Lung microvascular endothelial cell (primary cell): ENCODE measurements around the gene IFT57. TPM values are rescaled to one million over a fixed set of nuclear protein-coding genes. Genes with fewer than 3 reads are reported as not detected.

Source experiments
- DNase-seq, 2 donors: peaks; one replicate each; pipeline versions ENCODE4 v3.0.0 to v3.0.0-alpha.2; 2010; ENCODE audit warnings: low read depth in 2 of 2
- total RNA-seq: library from RNA; depleted of rRNA; stranded (reverse); fragments of >200 nt; gene quantifications from 2 replicates; pipeline ENCODE4 v1.2.1, GENCODE V29; 2014

IFT57 gene
- total RNA-seq, 1 donor from 2014 or later = 20.6 TPM

GRCh38 chr3:108218811-108219210 is 3.4 kb downstream of the IFT57 start:
- DNase-seq = peak; percentile 4 to 14

DNA sequence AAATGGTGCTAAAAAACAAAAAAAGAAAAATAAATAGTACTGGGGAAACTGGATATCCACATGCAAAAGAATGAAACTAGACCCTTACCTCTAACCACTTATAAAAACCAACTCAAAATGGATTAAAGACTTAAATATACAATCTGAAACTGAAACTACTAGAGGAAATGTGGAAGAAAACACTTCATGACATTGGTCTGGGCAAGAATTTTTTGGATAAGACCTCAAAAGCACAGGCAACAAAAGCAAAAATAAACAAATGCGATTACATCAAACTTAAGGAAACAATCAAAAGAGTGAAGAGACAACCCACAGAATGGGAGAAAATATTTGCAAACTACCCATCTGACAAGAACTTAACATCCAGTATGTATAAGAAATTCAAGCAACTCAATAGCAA is 6.4 kb downstream of the IFT57 start:
- DNase-seq = peak in 1 of 2 donors; percentile 10

- no peak for DNase-seq
Measured at GRCh38 chr3:108209579-108209978, 12.6 kb downstream of the IFT57 start.

- no peak for DNase-seq
Measured at GRCh38 chr3:108208831-108209230, 13.4 kb downstream of the IFT57 start.

DNA sequence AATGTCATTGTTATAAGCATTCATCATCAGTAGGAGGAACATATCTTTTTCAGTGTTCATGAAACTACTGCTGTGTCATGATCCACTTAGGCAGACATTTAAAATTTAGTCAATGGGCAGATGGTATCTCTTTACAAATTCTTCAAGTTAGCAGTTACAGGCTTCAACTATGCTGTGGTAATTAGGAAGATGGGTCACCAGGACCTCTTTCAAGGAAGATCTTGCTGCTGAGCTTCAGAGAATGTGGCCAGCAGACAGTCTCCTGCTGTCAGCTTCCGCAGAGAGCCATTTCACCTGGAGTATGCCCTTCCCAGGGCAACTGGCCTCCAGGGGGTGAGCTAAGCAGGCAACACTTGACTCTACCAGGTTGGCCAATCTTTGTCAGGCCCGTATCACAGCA is 19.4 kb downstream of the IFT57 start:
- no peak for DNase-seq

DNA sequence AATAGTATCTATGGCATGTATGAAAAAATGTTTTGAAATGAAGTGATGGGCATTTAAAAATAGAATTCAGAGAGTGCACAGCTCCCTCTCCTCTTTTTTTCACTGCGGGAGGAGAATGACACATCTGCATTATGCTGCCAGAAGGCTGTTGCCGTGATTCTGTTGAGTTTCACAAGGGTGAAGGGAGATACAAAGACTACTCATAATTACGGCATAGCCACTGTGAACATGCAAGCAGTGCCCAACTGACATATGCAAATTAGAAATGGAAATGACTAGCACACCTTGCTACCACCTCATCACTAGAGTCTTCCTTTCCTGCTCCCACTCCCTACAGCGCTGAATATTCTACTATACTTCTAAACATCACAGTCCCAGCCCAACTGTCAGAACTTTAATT is 20.1 kb downstream of the IFT57 start:
- DNase-seq = no peak

DNA sequence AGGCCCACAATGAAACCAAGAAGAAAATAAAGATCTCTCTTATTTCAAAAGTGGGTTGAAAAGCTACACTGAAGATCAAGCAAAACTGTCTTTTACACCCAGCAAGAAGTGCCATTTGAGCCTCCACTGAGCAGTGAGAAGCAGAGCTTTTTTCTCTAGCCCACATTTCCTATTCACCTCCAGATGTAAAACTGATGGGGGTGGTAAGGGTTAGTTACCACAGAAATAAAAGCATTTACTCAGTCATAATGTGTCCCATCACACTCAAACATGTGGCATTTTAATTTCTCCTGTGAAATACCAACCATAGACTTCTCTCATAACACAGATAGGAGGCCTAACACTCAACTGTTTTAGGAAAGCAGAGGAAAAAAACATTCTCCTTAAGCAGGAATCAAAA is 21.0 kb downstream of the IFT57 start:
- no peak for DNase-seq

GRCh38 chr3:108200578-108200977 is 21.6 kb downstream of the IFT57 start:
- DNase-seq = no peak

- no peak for DNase-seq
Measured at GRCh38 chr3:108200024-108200423, 22.2 kb downstream of the IFT57 start.

DNA sequence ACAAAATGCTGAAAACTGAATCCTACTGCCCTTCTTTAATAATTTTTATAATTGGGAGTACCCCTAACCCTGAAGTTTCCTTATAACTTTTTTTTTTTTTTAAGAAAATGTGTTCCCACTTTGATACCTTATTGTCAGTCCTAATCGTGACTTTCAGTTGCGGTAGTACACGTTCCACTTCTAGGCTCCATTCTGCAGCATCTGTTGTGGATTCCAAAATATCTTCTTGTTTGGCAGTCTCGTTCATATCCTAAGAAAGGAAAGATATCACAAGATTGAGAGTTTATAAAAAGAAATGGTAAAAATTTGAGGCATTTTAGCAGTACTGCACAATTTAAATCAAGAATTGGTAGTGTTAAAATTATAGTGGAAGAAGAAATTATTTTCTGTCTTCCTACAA is 30.8 kb downstream of the IFT57 start:
- no peak for DNase-seq

DNA sequence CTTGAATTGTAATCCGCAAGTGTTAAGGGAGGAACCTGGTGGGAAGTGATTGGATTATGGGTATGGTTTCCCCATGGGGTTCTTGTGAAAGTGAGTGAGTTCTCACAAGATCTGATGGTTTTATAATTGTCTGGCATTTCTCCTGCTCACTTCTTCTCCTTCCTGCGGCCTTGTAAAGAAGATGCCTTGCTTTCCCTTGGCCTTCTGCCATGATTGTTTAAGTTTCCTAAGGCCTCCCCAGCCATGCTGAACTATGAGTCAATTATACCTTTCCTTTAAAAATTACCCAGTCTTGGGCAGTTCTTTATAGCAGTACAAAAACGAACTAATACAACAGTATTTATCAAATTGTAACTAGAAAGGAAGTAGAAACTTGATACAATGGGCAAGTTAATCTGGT is 31.9 kb downstream of the IFT57 start:
- peak in 1 of 2 donors; percentile 71 for DNase-seq

DNA sequence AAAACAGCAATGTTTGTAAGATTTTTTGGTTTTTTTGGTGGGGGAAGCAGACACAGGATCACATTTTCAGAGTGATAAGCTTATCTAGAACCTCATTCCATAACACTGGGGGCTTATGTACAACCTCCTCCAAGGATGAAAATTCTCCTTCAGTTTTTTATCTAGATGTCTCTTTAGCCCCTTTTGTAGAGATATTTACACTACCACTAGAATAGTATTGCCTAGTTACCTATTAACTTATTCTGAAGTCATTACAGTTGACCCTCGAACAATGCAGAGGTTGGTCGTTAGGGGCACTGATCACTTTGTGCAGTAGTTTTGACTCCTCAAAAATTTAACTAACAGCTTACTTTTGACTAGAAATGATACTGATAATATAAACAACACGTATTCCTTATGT is 32.8 kb downstream of the IFT57 start:
- DNase-seq = no peak

GRCh38 chr3:108185536-108185935 is 36.7 kb downstream of the IFT57 start:
- DNase-seq = no peak

- DNase-seq = no peak
Measured at GRCh38 chr3:108184824-108185223, 37.4 kb downstream of the IFT57 start.

DNA sequence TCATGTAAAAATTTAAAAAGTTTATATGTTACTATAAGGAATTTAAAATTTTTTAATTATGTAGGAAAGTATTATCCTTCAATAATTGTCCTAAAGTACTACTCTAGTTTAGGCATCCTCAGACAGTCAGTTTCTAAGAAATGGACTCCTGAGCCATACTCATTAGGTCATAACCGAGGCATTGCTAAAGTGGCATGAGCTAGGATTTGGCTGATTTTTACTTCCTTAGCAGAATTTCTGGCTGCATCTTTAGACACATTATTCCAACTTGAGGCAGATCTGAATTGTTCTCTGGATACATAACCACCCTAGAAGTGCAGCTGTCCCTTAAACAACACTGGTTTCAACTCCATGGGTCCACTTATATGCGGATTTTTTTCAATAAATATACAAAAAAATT is 38.3 kb downstream of the IFT57 start:
- DNase-seq = no peak

GRCh38 chr3:108183181-108183580 is 39.0 kb downstream of the IFT57 start:
- no peak for DNase-seq

DNA sequence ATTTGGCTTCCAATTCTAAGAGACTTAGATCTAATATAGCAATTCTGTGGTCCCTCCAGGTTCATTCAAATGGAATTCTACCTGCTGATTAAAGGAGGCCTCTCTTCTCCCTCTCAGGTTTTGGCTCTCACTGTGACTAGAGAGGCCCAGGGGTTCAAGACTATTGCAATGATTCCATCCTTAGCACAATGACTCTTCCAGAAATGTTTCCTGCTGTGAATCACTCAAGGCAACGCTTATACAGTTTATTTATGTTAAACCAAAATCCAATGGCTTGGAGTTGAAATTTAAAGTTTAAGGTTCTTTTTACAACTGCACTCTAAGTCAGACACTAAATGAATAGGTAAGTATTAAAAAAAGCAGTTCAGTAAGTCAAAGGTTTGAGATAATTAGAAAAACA is 39.9 kb downstream of the IFT57 start:
- peak in 1 of 2 donors; percentile 42 for DNase-seq

GRCh38 chr3:108181172-108181571 is 41.1 kb downstream of the IFT57 start:
- no peak for DNase-seq

DNA sequence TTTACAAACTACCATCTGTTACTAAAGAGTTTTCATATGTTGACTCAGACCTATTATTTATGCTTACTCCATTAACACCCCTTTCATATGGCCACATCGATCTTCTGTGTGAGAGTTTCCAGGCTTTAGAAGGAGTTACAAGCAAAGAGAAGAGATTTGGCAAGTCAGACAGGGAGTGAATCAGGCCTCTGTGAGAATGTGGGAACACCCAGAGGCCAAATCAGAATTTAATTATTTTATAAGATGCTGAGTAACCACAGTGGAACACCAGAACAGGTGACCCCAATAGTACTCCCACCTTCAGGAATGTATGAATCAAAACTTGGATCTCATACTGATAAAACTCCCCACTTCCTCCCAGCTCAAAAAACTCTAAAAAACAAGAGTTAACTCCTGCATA is 42.0 kb downstream of the IFT57 start:
- no peak for DNase-seq

GRCh38 chr3:108178676-108179075 is 43.5 kb downstream of the IFT57 start:
- DNase-seq = no peak

- DNase-seq = no peak
Measured at GRCh38 chr3:108177536-108177935, 44.7 kb downstream of the IFT57 start.

DNA sequence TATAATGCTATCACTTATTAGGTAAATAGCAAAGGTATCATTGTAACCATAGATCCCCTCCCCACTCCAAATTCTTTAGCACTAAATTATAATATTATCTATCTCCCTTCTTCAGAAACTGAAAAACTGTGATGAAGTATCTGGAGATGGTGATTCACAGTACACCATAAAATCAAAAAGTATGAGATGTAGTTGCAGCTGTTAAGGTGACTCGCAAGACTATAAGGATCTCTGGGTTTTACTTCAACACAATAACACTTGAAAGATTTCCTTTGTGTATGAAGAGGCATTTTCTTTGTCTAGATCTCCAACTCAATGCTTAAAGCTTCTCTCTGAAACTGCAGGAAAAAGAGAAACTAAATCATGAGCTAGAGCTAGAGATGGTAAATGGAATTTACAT is 46.9 kb downstream of the IFT57 start:
- no peak for DNase-seq

DNA sequence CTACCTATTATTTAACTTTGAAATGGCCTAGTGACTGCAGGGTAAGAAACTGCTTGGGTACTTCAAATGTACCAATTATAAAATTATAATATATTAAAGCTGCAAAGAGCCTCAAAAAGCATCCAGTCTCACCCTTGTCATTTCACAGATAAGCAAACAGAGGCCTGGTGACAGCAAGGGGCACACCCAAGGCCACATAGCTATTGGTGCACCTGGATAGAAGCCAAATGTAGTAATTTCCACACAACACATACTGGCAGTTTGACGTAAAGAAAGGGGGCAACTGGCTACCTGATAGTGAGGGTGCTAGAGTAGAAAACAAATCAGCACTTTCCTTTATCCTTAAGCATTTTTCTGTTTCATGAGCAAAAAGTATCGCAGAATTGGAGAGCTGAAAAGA is 51.1 kb downstream of the IFT57 start:
- DNase-seq = no peak

DNA sequence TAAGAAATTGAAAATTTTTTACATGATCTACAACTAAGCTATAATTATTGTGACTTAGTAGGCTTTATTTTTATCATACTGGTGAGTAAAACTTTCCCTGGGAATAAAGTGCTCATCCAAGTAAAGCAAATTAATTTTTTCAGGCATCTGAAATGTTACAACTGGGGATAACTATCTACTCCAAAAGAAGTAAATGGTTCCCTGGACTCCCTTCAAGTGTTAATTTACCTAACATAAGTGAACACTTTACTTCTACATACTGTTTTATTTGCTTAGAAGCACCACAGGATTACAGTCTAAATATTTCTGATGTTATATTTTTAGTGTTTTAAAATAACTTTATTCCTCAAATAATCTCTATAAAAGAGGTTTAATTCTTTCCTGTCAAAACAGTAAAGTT is 57.8 kb downstream of the IFT57 start:
- DNase-seq = no peak

DNA sequence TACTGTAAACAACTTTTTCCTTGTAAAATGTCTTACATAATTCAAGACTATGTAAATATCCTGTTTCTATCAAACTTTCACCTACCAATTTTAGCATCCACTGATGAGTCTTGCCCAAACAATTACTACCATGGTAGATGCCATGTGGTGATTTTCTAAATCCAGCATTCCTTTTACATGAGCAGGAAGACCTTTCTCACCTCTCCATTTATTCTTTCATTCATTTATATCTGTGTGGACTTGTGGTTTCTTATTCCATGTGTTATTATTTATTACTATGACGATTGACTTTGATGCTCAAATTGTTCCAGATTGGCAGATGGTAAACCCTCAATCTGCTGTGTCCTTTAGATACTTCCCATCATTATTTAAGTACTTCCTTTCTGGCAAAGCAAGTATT is 62.4 kb downstream of the IFT57 start:
- DNase-seq = peak; percentile 14 to 70
